Measurements from ENCODE around the gene NFIC.

DNA sequence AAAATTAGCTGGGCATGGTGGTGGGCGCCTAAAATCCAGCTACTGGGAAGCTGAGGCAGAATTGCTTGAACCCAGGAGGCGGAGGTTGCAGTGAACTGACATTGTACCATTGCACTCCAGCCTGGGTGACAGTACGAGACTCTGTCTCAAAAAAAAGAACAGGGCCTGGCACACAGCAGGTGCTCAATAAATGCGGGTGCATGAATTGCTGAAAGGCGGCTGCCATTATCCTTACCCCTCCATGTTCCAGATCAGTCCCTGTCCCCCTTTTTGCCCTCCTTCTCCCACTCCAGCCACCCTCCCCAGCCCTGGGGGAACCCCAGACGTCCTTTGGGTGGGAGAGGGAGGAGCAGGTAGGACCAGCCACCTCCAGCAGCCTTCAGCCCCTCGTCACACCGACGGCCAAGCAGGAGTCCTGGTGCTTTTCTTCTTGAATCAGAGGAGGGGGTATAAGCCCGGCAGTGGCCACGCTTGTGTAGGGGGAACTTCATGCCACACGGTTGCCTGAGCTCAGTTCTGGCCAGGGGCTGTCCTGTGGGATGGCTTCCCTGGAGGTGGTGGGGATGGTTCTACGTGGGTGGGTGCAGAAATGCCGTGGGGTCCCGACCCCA lies 20.4 kb upstream of the NFIC start:
- TF ChIP-seq CTCF (IDR thresholded peaks at IDR 0.05), result no peak
- no peak for TF ChIP-seq POLR2A (IDR thresholded peaks at IDR 0.05)
- no peak for TF ChIP-seq POLR2AphosphoS5 (IDR thresholded peaks at IDR 0.05; ENCODE audit: insufficient read depth in 1 of 2, low read depth in 1 of 2)
